ENCODE data around the gene KMT5B. TPM values are rescaled to one million over a fixed set of nuclear protein-coding genes. Genes with fewer than 3 reads are reported as not detected.

The KMT5B gene
- total and polyA plus RNA-seq, 10 of the 15 experiments (the other 5 are each of a cell fraction or from before 2014, with no cell fraction given) = 4.7 to 21.8 (median 18.0) TPM

DNA sequence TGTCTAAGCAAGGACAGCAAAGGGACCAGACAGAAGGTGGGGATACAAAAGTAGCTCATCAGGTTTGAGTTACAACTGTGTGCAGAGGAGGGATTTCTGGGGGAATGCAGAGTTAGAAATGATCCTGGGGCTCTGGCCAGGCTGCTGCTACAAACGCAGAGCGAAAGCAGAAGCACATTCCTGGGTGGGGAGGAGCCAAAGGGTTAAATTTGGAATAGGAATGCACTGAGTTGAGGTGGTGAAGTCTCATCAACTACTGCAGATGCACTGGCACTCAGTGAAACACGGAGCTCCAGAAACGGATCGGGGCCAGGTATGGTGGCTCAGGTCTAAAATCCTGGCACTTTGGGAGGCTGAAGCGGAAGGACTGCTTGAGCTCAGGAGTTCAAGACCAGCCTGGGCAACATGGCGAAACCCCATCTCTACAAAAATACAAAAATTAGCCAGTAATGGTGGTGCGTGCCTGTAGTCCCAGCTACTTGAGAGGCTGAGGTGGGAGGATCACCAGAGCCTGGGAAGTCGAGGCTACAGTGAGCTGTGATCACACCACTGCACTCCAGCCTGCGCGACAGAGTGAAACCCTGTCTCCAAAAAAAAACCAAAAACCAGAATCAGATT is 95.1 kb downstream of the KMT5B start:
- no peak for FAIRE-seq
- DNase-seq (ENCODE audit: low read depth, low spot score) = no peak
- no peaks in the 10 kb centered on the region for H4K20me1 ChIP-seq (ENCODE audit: control insufficient read depth, insufficient read depth)
- ChIA-PET SMC1A (ENCODE audit: uncharacterized antibody, unreplicated experiment) (interaction anchor here (1.1 to 4.0 kb wide), 10 partner anchors 12 to 91 kb away, joined by 3 to 40 read pairs (median 6); no protein-coding TSS in a partner anchor), RAD21 (ENCODE audit: unreplicated experiment) (interaction anchor here (0.6 to 4.2 kb wide), 9 partner anchors 14 to 192 kb away, joined by 3 to 28 read pairs (median 6); partner anchors contain the start of genes NDUFS8 and TCIRG1), CTCF (interaction anchor here (0.8 to 2.6 kb wide), 10 partner anchors 16 to 91 kb away, joined by 3 to 14 read pairs (median 4); no protein-coding TSS in a partner anchor), POLR2A (interaction anchor here (1.2 to 5.0 kb wide), 4 partner anchors 16 to 78 kb away, joined by 4 to 34 read pairs (median 18); partner anchors contain the start of gene TCIRG1)
- no peaks in the 10 kb centered on the region for H3K27me3 ChIP-seq (replicated peaks in 1 of 2; ENCODE audit: control insufficient read depth in 2 of 2, insufficient read depth in 2 of 2, low read length in 1 of 2)
- peak overlapping the region; percentile 84; the same call in 1 of the 2 replicates for H3K27ac ChIP-seq (ENCODE audit: control insufficient read depth, insufficient read depth)
- peaks cover 12% of the 10 kb centered on the region for H3K4me1 ChIP-seq (ENCODE audit: control insufficient read depth, insufficient read depth, low read length)
- H3K9me3 ChIP-seq (replicated peaks; ENCODE audit: control insufficient read depth, insufficient read depth, low read length) = no peaks in the 10 kb centered on the region
- BruUV-seq (replicated peaks) = no TSS peak
- H3K4me2 ChIP-seq (ENCODE audit: control insufficient read depth, insufficient read depth) = peak overlapping the region; percentile 88
- TF ChIP-seq ZBTB4 (CRISPR knock-in tag; IDR thresholded peaks at IDR 0.05) = no peak
- no peak for TF ChIP-seq SMAD1 (IDR thresholded peaks at IDR 0.05; ENCODE audit: low read depth, partially characterized antibody)
- TF ChIP-seq, protein P1, sequence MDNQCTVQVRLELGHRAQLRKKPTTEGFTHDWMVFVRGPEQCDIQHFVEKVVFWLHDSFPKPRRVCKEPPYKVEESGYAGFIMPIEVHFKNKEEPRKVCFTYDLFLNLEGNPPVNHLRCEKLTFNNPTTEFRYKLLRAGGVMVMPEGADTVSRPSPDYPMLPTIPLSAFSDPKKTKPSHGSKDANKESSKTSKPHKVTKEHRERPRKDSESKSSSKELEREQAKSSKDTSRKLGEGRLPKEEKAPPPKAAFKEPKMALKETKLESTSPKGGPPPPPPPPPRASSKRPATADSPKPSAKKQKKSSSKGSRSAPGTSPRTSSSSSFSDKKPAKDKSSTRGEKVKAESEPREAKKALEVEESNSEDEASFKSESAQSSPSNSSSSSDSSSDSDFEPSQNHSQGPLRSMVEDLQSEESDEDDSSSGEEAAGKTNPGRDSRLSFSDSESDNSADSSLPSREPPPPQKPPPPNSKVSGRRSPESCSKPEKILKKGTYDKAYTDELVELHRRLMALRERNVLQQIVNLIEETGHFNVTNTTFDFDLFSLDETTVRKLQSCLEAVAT (IDR thresholded peaks at IDR 0.05) = 0 out of 2 replicates have a peak, but pooled peaks have one; percentile 45
- no peak for ATAC-seq
- peaks cover 0 to 5% of the 10 kb centered on the region in 2 experiments; a peak in 2 of 4 replicates for H3K36me3 ChIP-seq (ENCODE audit: control insufficient read depth in 2 of 2, insufficient read depth in 2 of 2, low read length in 1 of 2)
- no peak overlapping the region for H2AFZ ChIP-seq (ENCODE audit: control insufficient read depth, low read depth, low read length)
- peak overlapping the region; percentile 92; the same call in 1 of the 2 replicates for H3K4me3 ChIP-seq
- intact Hi-C loops (cut with micrococcal nuclease; ENCODE audit: unreplicated experiment) = loop anchor here (2.0 to 5.0 kb wide), 2 partner anchors 41 to 86 kb away; partner anchors contain the start of gene NDUFS8
- in situ Hi-C loops (cut with MboI) = no loop called here
- no peak overlapping the region for H3K9ac ChIP-seq (ENCODE audit: control insufficient read depth, insufficient read depth, low read length)
- 97% methylated on average over 11 of the region's 11 CpGs for WGBS (ENCODE audit: insufficient coverage, insufficient replicate concordance, low lambda C conversion rate, missing lambda C conversion rate)
- peaks cover 64% of the 10 kb centered on the region for H3K79me2 ChIP-seq (ENCODE audit: control insufficient read depth, insufficient read depth, low read length)
